Right ventricle myocardium inferior (tissue), 1 donor: ENCODE measurements around the gene ABLIM2. TPM values are rescaled to one million over a fixed set of nuclear protein-coding genes. Genes with fewer than 3 reads are reported as not detected.
A peak's percentile ranks its signal among the peaks of the same experiment; 100 is the strongest.

ENCODE experiments used
- ATAC-seq: fragments of 200-7000 bp; cut with Tn5 transposase; one replicate; pipeline ENCODE4 v1.9.1; 2020; ENCODE audit warnings: mild to moderate bottlenecking, moderate library complexity
- DNase-seq: peaks from one replicate; pipeline ENCODE4 v3.0.0; 2021; ENCODE audit errors: missing footprints
- intact Hi-C: fragments of 100-400 bp; cut with DNase I; formaldehyde crosslinking; loops from one replicate; pipeline ENCODE4 v1.11.0; 2022
- total RNA-seq: library from RNA; stranded (reverse); fragmentation: NEBNext Ultra II Directional; extraction: Animal tissue kit (Norgen Biotek cat#: 25700); gene quantifications from one replicate; pipeline ENCODE4 v1.2.1, GENCODE V29; 2021
- donor health status: DM: no; HTN: yes; CAD: no; lungs with severe emphysema.

The ABLIM2 gene
- total RNA-seq, 1 donor from 2014 or later = 24.9 TPM

DNA sequence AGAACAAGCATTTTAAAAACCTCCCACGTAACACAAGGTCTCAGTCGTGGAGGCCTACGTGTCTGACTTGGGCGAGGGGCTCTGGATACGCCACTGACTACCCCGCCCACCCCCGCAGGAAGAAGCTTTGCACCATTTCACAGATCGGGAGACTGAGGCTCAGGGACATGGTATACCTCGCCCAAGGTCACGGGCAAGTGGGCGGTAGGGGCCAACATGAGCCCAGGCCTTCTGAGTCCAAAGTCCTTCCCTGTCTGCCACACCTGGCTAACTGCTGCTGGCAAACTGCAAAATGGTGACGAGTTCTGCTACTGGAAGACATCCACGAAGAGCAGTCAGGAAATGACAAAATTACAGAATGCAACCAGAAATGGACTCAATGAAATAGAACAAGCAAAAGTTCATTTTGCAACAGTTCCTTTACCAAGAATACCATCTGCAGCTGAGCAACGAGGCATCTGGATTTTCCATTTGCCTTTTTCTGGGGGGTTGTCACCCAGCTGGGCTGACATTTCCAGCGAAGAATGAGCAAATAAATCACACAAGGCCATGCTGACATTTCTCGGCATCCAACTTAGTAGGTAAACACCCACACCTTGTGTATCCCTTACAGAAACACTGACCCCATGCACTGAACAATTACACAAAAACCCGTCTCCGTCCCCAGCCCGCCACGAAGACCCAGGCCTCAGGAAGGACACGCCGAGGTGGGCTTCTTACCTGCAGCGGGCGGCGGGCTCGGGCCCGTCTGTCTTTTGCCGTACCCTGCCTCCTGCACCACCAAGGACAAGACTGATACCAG, 148.7 kb downstream of the ABLIM2 start:
- ATAC-seq (no peak), DNase-seq (peak; percentile 39)
- intact Hi-C loops = no loop called here

DNA sequence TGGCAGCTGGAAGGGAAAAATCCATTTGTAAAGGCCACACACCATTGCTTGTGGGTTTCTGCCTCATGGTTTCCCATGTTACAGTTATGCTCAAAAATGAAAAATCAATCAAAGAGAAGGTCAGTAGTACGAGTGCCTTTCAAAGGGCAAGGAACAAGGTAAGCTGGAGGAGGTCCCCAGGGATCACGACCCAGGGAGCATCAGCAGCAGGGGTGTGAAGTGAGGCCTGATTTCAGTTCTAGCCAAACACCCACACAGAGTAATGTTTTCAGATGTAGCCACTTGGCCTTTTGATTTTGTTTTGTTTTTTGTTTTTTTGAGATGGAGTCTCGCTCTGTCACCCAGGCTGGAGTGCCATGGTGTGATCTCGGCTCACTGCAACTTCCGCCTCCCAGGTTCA, 149.5 kb downstream of the ABLIM2 start:
- no peak for ATAC-seq
- DNase-seq = no peak
- intact Hi-C loops = no loop called here

DNA sequence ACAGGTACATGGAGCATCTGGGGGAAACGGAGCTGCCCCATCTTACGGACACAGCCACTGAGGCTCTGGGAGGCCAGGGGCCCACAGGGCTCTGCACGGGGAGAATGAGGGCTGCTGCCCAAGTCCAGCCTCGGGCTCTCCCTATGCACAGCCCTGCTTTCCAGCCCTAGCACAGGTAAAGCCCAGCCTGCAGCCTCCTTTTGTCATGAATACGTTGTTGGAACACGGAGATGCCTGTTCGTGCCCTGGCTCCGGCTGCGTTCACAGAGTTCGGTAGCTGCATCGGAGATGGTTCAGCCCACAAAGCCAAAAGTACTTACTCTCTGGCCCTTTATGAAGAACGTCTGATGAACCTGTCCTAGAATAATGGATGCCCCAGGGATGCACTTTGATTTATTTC, 150.2 kb downstream of the ABLIM2 start:
- DNase-seq = peak; percentile 72
- intact Hi-C loops = no loop called here
- no peak for ATAC-seq

DNA sequence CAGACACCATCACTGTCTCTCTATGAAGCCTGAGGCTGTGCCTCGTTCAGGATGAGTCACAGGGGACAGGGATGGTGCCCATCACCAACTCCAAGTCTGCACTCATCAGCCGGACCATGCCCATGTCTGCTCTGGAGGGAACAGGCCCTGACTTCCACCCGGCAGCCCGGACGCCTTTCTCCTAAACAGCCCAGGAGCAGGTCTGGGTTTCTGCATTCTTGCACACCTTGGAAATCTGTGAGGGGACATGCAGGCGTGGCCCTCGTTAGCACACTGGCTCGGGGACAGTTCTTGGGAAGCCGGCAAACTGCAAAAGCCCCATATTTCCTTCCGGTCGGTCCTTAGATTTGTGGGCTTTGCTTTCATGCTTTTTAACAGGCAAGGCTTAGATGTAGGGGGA, 151.0 kb downstream of the ABLIM2 start:
- ATAC-seq (no peak), DNase-seq (peak; percentile 52)
- intact Hi-C loops = no loop called here

DNA sequence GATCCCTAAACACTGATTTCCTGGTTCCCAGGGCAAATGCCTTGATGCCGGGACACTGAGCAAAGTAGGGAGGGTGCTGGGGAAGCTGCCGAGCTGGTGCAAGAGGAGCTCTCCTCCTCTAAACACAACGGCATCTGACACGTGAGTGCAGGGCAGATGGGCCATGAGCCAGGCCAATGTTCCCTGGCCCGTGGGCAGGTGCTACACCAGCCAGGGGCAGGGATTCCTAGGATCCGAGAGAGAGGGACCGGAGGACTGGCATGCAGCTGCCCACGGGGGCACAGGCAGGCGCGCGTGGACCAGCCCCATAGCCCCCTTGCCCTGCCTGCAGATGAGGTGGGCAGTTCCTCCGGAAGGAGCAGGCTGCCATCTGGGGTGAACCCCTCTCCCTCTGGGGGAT, 152.1 kb downstream of the ABLIM2 start:
- ATAC-seq (no peak), DNase-seq (peak; percentile 47)
- intact Hi-C loops = no loop called here

DNA sequence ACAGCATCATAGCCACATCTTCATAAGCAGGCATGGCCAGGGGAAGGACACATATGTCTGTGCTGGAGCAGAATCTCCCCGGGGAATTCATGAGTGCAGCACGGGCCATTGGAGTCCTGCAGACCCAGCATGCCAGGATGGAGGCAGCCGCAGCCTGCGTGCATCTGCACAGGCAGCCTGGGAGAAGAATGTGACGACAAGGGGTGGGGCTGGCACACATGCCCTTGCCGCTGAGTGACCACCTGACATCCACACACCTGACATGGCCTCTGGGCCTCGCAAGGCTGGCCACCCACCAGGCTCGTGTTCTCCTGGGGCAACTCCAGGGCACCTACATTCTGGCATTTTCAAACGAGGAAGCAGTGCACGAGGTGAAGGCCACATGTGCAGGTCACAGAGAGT, 152.8 kb downstream of the ABLIM2 start:
- ATAC-seq = no peak
- intact Hi-C loops = no loop called here
- no peak for DNase-seq

DNA sequence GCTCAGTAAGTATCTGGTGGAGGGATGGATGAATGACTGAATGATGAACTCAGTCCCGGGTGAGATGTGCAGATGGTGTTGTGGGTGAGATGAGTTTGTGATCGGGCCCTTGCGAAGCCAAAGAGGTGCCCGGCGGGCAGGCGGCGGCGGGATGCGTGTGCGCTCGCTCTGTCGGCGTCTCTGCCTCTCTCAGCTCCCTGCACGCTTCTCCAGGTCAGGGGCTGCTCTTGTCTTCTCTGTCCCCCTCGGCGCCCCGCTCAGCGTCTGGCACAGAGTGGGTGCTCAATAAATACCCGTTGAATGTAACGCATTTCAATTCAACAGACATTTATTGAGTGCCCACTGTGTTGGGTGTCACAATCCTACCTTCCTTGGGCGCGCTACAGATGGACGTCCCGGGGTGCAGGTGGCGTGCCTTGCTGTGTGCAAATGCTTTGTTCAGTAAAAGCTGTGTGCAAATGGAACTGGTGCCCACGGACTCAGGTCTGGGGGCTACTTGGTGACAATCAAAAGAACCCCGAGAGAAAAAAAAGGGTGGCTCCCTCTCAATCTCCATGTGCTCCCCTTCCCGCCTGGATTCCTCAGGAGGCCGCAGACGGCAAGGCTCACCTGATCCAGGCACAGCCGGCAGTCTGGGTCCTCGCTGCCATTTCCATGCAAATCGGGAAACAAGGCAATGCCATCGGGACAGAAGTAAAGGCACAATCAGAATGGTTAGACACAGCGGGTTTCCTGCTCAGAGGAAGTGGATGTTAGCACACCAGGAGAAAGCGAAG, 153.4 kb downstream of the ABLIM2 start:
- no peak for ATAC-seq
- intact Hi-C loops = no loop called here
- DNase-seq = no peak

DNA sequence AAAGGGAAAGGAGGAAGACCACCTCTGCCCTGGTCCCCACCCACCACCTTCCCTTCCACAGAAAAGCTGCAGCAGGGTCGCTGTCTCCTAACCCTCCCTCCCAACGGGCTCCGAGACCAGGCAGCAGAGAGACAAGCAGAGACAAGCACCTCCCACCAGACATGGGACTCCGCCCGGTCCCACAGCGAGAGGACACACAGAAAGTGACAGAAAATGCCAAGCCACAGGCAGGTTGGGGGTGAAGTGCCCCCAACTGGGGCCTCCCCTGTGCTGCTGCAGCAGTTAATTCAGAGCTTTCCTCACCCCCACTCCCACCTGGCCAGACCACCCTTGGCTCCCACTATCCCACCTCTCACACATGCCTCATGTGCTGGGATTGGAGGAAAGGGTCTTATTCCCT, 154.5 kb downstream of the ABLIM2 start:
- intact Hi-C loops = no loop called here
- DNase-seq = no peak
- ATAC-seq = no peak

DNA sequence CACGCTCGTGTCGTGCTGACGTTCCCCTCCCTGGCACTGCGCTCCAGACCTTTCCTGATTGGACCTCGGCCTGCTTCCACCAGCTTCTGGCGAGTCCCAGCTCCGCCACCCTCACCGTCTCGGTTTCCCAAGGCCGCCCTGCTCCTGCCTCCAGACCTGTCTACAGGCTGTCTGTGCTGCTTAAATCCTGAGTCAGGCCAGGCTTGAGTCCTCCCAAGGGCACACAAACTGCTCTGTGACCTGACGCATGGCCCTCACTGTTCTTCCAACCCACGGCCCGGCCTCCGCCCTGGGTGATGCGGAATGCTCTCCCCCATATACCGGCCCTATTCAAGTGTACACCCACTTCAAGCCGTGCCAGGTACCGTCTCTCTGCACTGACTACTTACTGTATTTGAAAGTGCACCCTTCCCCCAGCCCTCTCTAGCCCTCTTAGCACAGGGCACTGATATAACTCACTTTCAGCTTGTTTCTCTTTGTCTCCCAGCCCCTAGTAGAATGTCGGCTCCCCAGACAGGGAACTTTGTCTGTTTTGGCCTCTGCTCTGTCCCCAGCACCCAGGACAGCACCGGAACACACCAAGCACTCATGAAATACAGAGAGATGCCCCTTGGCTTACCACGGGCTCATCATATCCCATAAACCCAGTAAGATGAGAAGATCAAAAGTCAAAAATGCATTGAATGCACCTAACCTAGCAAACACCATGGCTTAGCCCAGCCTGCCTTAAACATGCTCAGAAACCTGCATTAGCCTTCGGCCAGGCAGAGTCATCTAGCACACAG, 155.9 kb downstream of the ABLIM2 start:
- DNase-seq (no peak), ATAC-seq (no peak)
- intact Hi-C loops = no loop called here

DNA sequence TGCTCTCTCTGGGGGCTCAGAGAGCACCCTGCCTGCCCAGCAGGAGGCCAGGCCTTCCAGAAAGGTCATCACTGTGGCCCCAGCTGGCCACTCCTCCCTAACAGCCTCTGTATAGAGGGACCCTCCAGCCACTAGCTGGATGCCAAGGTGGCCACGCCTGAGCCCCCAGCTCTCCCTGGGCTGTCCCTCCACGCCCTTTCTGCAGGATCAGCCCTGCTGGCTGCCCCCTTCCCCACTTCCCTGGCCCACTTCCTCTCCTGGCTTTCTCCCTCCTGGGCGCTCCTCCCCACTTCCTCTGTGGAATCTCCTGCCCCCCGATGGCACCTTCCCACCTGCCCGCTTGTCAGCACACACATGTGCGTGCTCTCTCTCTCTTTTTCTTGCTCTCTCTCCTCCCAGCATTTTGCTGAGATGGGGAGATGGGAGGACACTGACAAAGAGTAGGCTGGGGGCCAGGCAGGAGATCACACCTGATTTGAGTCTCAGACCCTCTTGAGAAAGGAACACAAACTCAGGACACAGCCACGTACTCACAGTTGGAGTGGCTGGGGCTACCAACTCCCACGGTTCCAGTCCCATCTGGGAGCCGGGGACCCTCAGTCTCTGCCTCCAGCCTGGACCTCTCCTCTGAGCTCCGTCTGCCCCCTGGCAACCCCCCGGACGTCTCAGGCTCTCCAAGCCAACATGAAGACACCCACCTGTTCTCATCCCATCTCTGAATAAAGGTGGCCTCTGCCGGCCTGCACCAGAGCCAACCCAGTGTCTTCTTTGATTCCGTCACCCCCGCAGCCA, 156.9 kb downstream of the ABLIM2 start:
- DNase-seq (peak; percentile 13), ATAC-seq (no peak)
- intact Hi-C loops = no loop called here

DNA sequence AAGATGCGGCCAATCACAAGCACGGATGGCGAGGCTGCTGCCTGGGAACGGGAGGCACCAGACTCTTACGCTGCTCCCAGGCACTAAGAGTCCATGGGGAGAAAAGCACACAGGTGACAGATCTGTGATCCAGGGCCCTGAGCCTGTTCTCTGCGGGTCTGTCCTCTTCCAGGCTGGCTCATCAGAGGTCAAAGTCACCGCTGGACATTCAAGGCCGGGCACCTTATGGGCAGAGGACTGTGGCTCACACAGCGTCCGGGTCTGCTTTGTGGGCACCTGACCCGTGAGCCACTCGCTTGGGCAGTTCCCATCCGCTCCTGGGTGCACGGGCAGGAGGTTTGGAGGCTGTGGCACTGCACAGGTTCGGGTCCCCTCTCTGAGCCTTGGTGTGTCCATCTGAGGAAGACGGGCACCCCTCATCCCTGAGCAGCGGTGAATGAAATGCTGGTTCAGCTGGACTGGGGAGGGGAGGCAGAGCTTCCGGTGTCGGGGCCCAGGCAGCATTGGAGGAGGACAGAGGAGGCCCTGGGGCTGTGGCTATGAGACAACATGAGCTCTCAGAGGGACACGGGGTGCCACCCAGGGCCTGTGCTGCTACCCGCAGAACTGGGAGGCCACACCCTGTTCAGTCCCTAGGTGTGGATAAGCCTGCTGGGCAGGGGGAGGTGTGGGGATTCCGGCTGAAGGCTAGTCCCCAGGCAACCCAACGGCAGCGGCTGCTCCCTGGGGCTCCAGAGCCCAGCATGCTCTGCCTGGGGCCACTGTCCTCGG, 157.7 kb downstream of the ABLIM2 start:
- intact Hi-C loops = no loop called here
- ATAC-seq = peak; percentile 8
- peak; percentile 62 for DNase-seq

DNA sequence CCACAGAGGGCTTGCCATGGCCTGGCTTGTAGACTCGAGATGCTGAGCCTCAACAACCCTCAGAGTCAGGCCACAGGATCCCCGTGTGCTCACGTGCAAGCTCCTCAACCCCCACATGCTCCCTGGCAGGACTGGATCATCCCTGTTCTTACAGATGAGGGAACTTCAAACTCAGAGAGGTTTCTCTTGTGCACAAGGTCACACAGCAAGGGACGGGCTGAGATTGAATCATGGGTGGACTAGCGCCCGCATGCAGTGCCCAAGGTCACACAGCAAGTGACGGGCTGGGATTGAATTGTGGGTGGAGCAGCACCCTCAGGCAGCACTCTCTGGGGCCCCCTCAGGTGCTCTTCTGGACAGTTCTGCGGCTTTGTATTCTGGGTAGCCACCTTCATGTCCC, 158.4 kb downstream of the ABLIM2 start:
- ATAC-seq (no peak), DNase-seq (no peak)

DNA sequence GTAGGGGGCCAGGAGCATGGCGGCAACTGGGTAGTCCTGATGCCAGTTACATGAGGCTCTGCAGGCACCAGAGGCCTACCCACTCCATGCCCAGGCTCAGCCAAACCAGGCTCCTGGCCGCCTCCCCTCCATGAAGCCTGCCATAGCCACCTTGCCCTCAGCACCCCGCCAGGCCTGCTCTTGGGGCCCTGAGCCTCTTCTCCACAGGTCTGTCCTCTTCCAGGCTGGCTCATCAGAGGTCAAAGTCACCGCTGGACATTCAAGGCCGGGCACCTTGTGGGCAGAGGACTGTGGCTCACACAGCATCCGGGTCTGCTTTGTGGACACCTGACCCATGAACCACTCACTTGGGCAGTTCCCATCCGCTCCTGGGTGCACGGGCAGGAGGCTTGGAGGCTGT, 158.9 kb downstream of the ABLIM2 start:
- intact Hi-C loops = no loop called here
- ATAC-seq (no peak), DNase-seq (no peak)

More for the DNA sequence above, 158.4 kb downstream of the ABLIM2 start:
- intact Hi-C loops = no loop called here

DNA sequence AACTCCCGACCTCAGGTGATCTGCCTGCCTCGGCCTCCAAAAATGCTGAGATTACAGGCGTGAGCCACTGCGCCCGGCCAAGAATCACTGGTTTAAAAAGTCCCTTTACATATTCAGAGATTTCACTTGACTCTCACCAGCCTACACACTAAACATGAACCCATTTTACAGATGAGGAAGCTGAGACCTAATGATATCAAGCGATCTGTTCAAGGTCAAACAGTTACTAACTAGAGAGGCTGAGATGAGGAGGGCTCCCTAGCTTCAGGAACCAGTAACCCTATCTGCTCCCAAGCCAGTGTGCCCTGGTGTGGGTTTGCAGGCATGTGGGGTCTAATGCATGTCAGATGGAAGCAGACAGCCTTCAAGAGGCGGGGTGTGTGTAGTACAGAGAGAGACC, 159.3 kb downstream of the ABLIM2 start:
- intact Hi-C loops = no loop called here
- ATAC-seq = no peak
- peak; percentile 28 for DNase-seq

DNA sequence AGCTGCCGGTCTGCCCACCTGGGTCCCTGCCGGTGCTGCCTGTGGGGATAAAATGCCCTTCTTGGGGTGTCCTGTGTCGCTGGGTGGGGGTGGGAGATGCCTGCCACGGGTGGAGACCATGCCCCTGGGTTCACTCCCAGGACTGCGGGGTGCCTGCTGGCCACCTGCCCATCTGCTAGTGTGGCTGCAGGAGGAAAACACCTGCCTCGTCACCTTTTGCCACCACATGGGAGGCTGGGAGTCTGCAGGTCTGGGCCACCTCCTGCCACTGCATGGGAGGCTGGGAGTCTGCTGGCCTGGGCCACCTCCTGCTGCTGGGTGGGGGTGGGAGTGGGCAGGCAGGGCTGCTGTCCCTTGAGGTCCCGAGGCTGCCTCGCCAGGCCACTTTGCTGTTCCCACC, 160.2 kb downstream of the ABLIM2 start:
- no peak for ATAC-seq

DNA sequence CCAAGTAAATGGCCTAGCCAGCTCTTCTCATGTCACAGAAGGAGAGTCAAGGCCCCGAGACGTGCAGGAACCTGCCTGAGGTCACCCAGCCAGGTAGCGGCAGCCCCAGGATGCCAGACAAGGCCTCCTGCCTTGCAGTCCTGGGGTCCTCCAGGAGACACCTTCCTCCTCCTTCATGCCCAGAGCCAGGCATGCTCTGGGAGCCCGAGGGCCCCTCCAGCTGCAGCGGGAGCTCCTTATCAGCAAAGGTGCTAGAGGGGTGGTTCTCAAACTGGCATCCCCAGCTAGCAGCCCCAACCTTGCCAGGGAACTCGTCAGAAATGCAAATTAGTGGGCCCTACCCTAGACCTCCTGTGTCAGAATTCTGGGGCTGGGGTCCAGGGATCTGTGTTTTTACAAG, 162.7 kb downstream of the ABLIM2 start:
- DNase-seq (no peak), ATAC-seq (no peak)
- intact Hi-C loops = no loop called here

More for the DNA sequence above, 160.2 kb downstream of the ABLIM2 start:
- intact Hi-C loops = no loop called here
- DNase-seq = peak; percentile 20

DNA sequence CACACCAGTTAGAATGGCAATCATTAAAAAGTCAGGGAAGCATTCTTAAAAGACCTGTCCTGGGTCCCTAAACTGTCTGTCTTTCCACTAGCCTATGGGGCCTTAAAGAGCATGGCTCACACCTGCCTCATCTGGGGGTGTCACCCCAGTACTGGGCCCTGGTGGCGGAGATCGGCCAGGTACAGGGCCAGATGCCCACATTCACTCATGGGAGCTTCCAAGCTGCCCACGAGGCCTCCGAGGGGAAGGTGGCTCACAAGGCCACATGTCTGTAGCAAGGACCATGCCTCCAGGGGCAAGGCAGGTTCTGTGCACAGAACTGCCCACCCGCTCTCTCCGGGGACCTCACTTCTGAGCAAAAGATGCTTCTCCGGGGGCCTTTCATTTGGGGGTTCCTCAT, 163.5 kb downstream of the ABLIM2 start:
- ATAC-seq (no peak), DNase-seq (peak; percentile 22)

DNA sequence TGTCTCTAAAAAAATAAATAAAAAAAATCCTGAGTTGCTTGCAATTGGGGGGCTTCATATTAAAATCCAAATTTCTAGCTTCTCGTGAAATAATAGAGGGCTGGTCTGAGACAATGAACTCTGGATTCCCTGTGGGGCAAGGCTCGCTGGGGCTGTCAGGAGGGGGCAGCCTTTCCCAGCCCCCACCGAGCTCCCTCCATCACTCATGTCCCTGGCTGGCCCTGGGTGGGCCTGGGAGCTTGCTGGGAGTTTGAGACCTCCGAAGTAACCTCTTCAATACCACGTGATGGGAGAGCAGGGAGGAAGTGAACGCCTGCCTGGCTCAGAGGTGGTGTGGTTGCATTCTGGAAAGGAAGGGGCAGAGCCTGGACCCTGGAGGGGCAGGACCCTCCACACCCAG, 164.9 kb downstream of the ABLIM2 start:
- ATAC-seq (no peak), DNase-seq (peak; percentile 4)
- intact Hi-C loops = no loop called here

More for the DNA sequence above, 163.5 kb downstream of the ABLIM2 start:
- intact Hi-C loops = no loop called here
